Loucy (cell line): Measurements from ENCODE around the gene TIMM13.
"Not testable (repeated sequence)": the region's sequence is repeated elsewhere in the genome, so short reads cannot be mapped to it uniquely, and the experiment has no call there.

ENCODE experiments used
- H2AFZ ChIP-seq: fragments of 200-600 bp; sonication (generic); 2 replicates; pipeline ENCODE4 v1.6.0; 2016; ENCODE audit warnings: antibody characterized with exemption, mild to moderate bottlenecking, low read length, moderate library complexity
- H3F3A ChIP-seq: fragments of 200-600 bp; 2 replicates; pipeline ENCODE4 v1.6.0; 2016; ENCODE audit warnings: antibody characterized with exemption, low read depth, mild to moderate bottlenecking
- H3K27me3 ChIP-seq: fragments of 200-600 bp; sonication (generic); 2 replicates; pipeline ENCODE4 v1.6.1; 2014; ENCODE audit warnings: low read length, mild to moderate bottlenecking; ENCODE audit not compliant: insufficient read depth, poor library complexity, severe bottlenecking
- H3K36me3 ChIP-seq: fragments of 200-600 bp; sonication (generic); 2 replicates; pipeline ENCODE4 v1.6.1; 2016; ENCODE audit warnings: low read length; ENCODE audit not compliant: insufficient read depth
- H3K4me1 ChIP-seq: fragments of 200-600 bp; sonication (generic); 2 replicates; pipeline ENCODE4 v1.5.1; 2014; ENCODE audit warnings: low read length, mild to moderate bottlenecking; ENCODE audit not compliant: insufficient read depth, poor library complexity, severe bottlenecking
- H3K4me2 ChIP-seq: fragments of 200-600 bp; sonication (generic); 2 replicates; pipeline ENCODE4 v1.6.0; 2014; ENCODE audit warnings: antibody characterized with exemption, low read length, low read depth, mild to moderate bottlenecking; ENCODE audit not compliant: poor library complexity, severe bottlenecking
- H3K4me3 ChIP-seq: fragments of 200-600 bp; sonication (generic); 2 replicates; pipeline ENCODE4 v1.5.1; 2014; ENCODE audit warnings: low read length, mild to moderate bottlenecking, mixed read lengths; ENCODE audit not compliant: poor library complexity, severe bottlenecking
- H3K79me2 ChIP-seq: fragments of 200-600 bp; sonication (generic); 2 replicates; pipeline ENCODE4 v1.6.1; 2014; ENCODE audit warnings: low read length; ENCODE audit not compliant: insufficient read depth
- H3K9ac ChIP-seq: fragments of 200-600 bp; sonication (generic); 2 replicates; pipeline ENCODE4 v1.6.0; 2014; ENCODE audit warnings: mild to moderate bottlenecking, low read depth, low read length, moderate library complexity; ENCODE audit not compliant: poor library complexity, severe bottlenecking
- H3K9me2 ChIP-seq: fragments of 200-600 bp; sonication (generic); replicated peaks from 2 replicates; pipeline ENCODE4 v1.6.1; 2016; ENCODE audit warnings: low read depth, low read length, mixed read lengths
- H3K9me3 ChIP-seq: fragments of 200-600 bp; sonication (generic); 2 replicates; pipeline ENCODE4 v1.6.1; 2014; ENCODE audit warnings: mild to moderate bottlenecking, antibody characterized with exemption, low read length, low read depth; ENCODE audit not compliant: insufficient read depth
- H4K20me1 ChIP-seq: fragments of 200-600 bp; sonication (generic); 2 replicates; pipeline ENCODE4 v1.6.0; 2014; ENCODE audit warnings: antibody characterized with exemption, low read length, mild to moderate bottlenecking; ENCODE audit not compliant: insufficient read depth, poor library complexity, severe bottlenecking
- EZH2phosphoT487 ChIP-seq: fragments of 200-600 bp; IDR thresholded peaks from 2 replicates; pipeline ENCODE4 v1.6.1; 2018; ENCODE audit warnings: antibody characterized with exemption, mild to moderate bottlenecking, moderate library complexity, borderline replicate concordance
- TF ChIP-seq, protein P1 (sequence below): fragments of 200-600 bp; sonication (generic); conservative IDR thresholded peaks from 2 replicates; pipeline ENCODE4 v1.5.1; 2014; ENCODE audit warnings: mild to moderate bottlenecking, antibody characterized with exemption, low read length

The TIMM13 gene

DNA sequence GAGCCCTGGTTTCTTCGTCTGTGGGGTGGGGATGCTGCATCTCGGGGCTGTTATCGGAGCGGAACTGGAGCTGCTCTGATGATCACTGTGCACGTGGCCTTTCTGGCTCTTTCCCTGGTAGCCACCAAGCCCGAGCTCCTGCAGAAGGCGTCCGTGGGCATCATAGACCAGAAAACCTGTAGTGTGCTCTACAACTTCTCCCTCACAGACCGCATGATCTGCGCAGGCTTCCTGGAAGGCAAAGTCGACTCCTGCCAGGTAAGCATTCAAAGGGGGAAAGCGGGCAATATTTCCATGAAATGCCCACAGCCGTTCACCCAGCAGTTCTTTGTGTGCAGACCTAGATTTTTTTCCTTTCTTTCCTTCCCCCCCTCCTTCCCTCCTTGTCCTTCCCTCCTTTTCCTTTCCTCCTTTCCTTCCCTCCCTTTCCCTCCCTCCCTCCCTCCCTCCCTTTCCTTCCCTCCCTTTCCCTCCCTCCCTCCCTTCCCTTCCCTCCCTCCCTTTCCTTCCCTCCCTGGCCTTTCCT is 9.4 kb downstream of the TIMM13 start:
- H3K4me1 ChIP-seq: no peaks in the 10 kb centered on the region
- no peaks in the 10 kb centered on the region for H3K79me2 ChIP-seq
- no peak overlapping the region for H3K9ac ChIP-seq
- no peak overlapping the region for H3K4me3 ChIP-seq
- no peak overlapping the region for H2AFZ ChIP-seq
- no peak for TF ChIP-seq EZH2phosphoT487
- TF ChIP-seq, protein P1, sequence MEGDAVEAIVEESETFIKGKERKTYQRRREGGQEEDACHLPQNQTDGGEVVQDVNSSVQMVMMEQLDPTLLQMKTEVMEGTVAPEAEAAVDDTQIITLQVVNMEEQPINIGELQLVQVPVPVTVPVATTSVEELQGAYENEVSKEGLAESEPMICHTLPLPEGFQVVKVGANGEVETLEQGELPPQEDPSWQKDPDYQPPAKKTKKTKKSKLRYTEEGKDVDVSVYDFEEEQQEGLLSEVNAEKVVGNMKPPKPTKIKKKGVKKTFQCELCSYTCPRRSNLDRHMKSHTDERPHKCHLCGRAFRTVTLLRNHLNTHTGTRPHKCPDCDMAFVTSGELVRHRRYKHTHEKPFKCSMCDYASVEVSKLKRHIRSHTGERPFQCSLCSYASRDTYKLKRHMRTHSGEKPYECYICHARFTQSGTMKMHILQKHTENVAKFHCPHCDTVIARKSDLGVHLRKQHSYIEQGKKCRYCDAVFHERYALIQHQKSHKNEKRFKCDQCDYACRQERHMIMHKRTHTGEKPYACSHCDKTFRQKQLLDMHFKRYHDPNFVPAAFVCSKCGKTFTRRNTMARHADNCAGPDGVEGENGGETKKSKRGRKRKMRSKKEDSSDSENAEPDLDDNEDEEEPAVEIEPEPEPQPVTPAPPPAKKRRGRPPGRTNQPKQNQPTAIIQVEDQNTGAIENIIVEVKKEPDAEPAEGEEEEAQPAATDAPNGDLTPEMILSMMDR: no peak
- H4K20me1 ChIP-seq: no peaks in the 10 kb centered on the region
- H3K9me2 ChIP-seq: no peaks in the 10 kb centered on the region
- H3F3A ChIP-seq: no peaks in the 10 kb centered on the region
- H3K4me2 ChIP-seq: no peak overlapping the region
- H3K27me3 ChIP-seq: no peaks in the 10 kb centered on the region
- no peaks in the 10 kb centered on the region for H3K36me3 ChIP-seq
- H3K9me3 ChIP-seq: no peaks in the 10 kb centered on the region

GRCh38 chr19:2417436-2417835 is 9.9 kb downstream of the TIMM13 start:
- not testable (repeated sequence) for H3K4me2 ChIP-seq, H3F3A ChIP-seq, H4K20me1 ChIP-seq, H3K4me1 ChIP-seq, H3K9me3 ChIP-seq, H3K4me3 ChIP-seq, H2AFZ ChIP-seq, H3K9me2 ChIP-seq, H3K9ac ChIP-seq, H3K79me2 ChIP-seq, H3K36me3 ChIP-seq, H3K27me3 ChIP-seq

DNA sequence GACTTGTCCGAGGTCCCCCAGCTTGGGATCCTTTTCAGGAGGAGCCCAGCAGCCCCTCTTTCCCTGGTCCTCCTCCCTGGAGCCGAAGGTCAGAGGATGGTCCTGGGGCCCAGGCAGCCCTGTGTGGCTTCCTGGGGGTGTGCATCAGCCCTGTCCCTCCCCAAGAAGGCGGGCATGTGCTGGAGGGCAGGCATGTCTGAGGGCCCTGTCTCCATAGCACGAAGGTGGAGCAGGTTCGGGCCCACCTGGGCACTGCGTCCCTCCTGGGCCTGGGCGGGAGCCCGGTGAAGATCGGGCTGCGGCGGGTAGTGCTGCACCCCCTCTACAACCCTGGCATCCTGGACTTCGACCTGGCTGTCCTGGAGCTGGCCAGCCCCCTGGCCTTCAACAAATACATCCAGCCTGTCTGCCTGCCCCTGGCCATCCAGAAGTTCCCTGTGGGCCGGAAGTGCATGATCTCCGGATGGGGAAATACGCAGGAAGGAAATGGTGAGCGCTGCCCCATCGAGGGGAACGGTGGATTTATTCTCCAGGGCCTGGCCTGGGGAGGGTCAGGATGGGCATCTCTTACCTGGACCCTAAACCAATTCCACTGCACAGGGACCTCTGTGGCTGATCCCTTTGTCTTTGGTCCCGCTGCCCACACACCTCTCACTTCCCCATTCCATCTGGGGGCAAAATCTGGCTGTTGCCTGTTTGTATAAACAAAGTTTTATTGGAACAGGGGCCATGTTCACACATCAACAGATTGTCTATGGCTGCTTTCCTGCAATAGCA is 10.9 kb downstream of the TIMM13 start:
- no peaks in the 10 kb centered on the region for H3K9me3 ChIP-seq
- H3K36me3 ChIP-seq: no peaks in the 10 kb centered on the region
- no peaks in the 10 kb centered on the region for H3F3A ChIP-seq
- no peaks in the 10 kb centered on the region for H3K4me1 ChIP-seq
- no peaks in the 10 kb centered on the region for H4K20me1 ChIP-seq
- no peak overlapping the region for H3K9ac ChIP-seq
- H3K4me3 ChIP-seq: no peak overlapping the region
- TF ChIP-seq, protein P1: no peak
- no peak for TF ChIP-seq EZH2phosphoT487
- no peaks in the 10 kb centered on the region for H3K79me2 ChIP-seq
- no peak overlapping the region for H2AFZ ChIP-seq
- no peaks in the 10 kb centered on the region for H3K9me2 ChIP-seq
- no peaks in the 10 kb centered on the region for H3K27me3 ChIP-seq
- H3K4me2 ChIP-seq: no peak overlapping the region

GRCh38 chr19:2415973-2416319 is 11.4 kb downstream of the TIMM13 start:
- Histone ChIP-seq H2AFZ (no peak overlapping the region), H3K36me3 (no peaks in the 10 kb centered on the region), H3K27me3 (no peaks in the 10 kb centered on the region), H3K4me2 (no peak overlapping the region), H3K4me3 (no peak overlapping the region), H3K79me2 (no peaks in the 10 kb centered on the region), H3K9me2 (no peaks in the 10 kb centered on the region), H3K9me3 (no peaks in the 10 kb centered on the region), H4K20me1 (no peaks in the 10 kb centered on the region), H3F3A (no peaks in the 10 kb centered on the region), H3K9ac (no peak overlapping the region), H3K4me1 (no peaks in the 10 kb centered on the region)
- TF ChIP-seq EZH2phosphoT487: no peak
- TF ChIP-seq, protein P1: no peak
